ENCODE measurements around the gene TIAM2.

- TF ChIP-seq CTCF (IDR thresholded peaks at IDR 0.05), result no peak
- TF ChIP-seq POLR2A (IDR thresholded peaks at IDR 0.05), result no peak
- TF ChIP-seq EP300 (IDR thresholded peaks at IDR 0.05), result no peak
Measured at GRCh38 chr6:155128977-155129376, 133.9 kb downstream of the TIAM2 start.

Measured in tibial nerve (tissue), 4 donors.